Measurements from ENCODE around the gene PRR20G. TPM values are rescaled to one million over a fixed set of nuclear protein-coding genes. Genes with fewer than 3 reads are reported as not detected.

PRR20G gene
- total RNA-seq, 2 experiments from 2014 or later, result not detected

DNA sequence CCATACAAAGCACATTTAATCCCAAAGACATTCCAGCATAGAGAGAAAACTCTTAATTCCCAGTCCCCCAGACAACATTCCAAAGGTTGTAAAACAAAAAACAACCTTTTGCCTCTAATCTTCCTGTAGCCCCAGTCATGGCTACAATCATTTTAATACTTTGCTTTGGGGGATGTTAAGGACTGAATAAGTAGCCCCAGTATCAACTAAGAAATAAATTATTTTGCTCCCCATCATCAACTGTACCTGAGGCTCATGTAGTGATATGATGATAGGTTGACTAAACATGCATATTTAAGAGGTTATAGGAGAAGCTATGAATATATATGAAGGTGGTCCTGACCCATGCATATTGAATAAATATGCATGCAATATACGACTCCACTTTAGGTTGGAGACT is 40.6 kb downstream of the PRR20G start:
- ChIA-PET POLR2A (no interaction called here), CTCF (no interaction called here)
- H3K9me3 ChIP-seq (ENCODE audit: control insufficient read depth in 1 of 2, insufficient read depth in 1 of 2, low read length in 2 of 2), result peaks cover 8 to 48% of the 10 kb centered on the region in 2 experiments
- Mint-ChIP-seq H3K4me3 (no peak overlapping the region), H3K36me3 (ENCODE audit: low read depth) (peaks cover 2% of the 10 kb centered on the region), H3K27me3 (peaks cover 3% of the 10 kb centered on the region), H3K9me3 (peaks cover 29% of the 10 kb centered on the region), H3K4me1 (ENCODE audit: low read depth) (no peaks in the 10 kb centered on the region), H3K27ac (no peak overlapping the region)
- no peak overlapping the region for H3K27ac ChIP-seq (ENCODE audit: low read depth in 1 of 2, low read length in 2 of 2)
- intact Hi-C loops (cut with DNase I, micrococcal nuclease), result no loop called here
- TF ChIP-seq CTCF (IDR thresholded peaks at IDR 0.05), result no peak
- H3K4me3 ChIP-seq (ENCODE audit: low read length), result no peak overlapping the region
- no peak for DNase-seq
- H3K36me3 ChIP-seq (ENCODE audit: insufficient read depth, low read length), result no peaks in the 10 kb centered on the region
- no peak for ATAC-seq (ENCODE audit: poor library complexity)
- H3K27me3 ChIP-seq (ENCODE audit: control insufficient read depth in 1 of 2, insufficient read depth in 2 of 2, low read length in 2 of 2), result no peaks in the 10 kb centered on the region
- no peaks in the 10 kb centered on the region for H3K4me1 ChIP-seq (ENCODE audit: insufficient read depth, low read length)

DNA sequence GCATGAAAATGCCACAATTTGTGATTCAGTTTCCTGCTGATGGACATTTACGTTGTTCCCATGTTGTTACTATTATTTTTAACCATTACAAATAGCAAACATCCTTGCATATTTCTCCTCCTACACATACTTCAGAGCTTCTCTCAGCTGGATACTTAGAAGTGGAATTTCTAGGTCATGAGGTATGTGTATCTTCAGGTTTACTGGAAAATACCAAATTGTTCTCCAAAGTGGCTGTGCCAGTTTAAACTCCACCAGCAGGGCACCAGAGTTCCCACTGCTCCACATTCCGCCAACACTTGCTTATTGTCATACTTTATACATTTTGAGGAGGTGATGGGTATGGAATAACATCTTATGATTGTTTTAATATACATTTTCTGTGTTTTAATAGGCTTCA is 49.2 kb downstream of the PRR20G start:
- H3K9me3 Mint-ChIP-seq, result peaks cover 15% of the 10 kb centered on the region
- no peak for DNase-seq
- Histone ChIP-seq H3K27ac (ENCODE audit: low read depth in 1 of 2, low read length in 2 of 2) (no peak overlapping the region), H3K4me3 (ENCODE audit: low read length) (no peak overlapping the region), H3K36me3 (ENCODE audit: insufficient read depth, low read length) (no peaks in the 10 kb centered on the region), H3K4me1 (ENCODE audit: insufficient read depth, low read length) (no peaks in the 10 kb centered on the region), H3K9me3 (ENCODE audit: control insufficient read depth in 1 of 2, insufficient read depth in 1 of 2, low read length in 2 of 2) (peaks cover 6 to 8% of the 10 kb centered on the region in 2 experiments), H3K27me3 (ENCODE audit: control insufficient read depth in 1 of 2, insufficient read depth in 2 of 2, low read length in 2 of 2) (peaks cover 0 to 6% of the 10 kb centered on the region in 2 experiments)
- H3K27me3 Mint-ChIP-seq, result peaks cover 15% of the 10 kb centered on the region
- intact Hi-C loops (cut with DNase I, micrococcal nuclease), result no loop called here
- TF ChIP-seq CTCF (IDR thresholded peaks at IDR 0.05), result no peak
- H3K4me3 Mint-ChIP-seq, result no peak overlapping the region
- ChIA-PET POLR2A (interaction anchor here (0.6 kb wide), 1 partner anchor 676 kb away, joined by 3 read pairs; no protein-coding TSS in a partner anchor), CTCF (no interaction called here)
- no peaks in the 10 kb centered on the region for H3K4me1 Mint-ChIP-seq (ENCODE audit: low read depth)
- H3K27ac Mint-ChIP-seq, result no peak overlapping the region
- H3K36me3 Mint-ChIP-seq (ENCODE audit: low read depth), result peaks cover 13% of the 10 kb centered on the region
- no peak for ATAC-seq (ENCODE audit: poor library complexity)

DNA sequence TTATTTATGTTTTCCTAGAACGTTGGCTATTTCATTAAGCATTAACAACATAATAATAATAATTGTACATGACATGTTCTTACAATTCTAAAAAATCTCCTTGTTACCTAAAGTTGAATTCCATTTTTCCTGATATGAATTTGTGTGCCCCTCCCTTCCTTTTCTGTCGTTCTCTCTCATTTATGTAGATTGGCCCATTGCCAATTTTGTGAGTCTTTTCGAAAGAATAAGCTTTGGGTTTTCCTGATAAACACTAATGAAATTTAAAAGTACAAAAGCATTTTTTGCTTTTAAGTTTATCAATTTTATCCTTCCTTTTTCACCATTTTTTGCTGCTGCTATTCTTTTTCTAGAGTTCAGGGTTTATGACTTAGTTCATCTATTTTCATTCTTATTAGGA is 50.0 kb downstream of the PRR20G start:
- intact Hi-C loops (cut with DNase I, micrococcal nuclease), result no loop called here
- no peak overlapping the region for H3K27ac Mint-ChIP-seq

More for the DNA sequence above, 50.0 kb downstream of the PRR20G start:
- DNase-seq (no peak), ATAC-seq (ENCODE audit: poor library complexity) (no peak)
- no peaks in the 10 kb centered on the region for H3K4me1 Mint-ChIP-seq (ENCODE audit: low read depth)
- no peak for TF ChIP-seq CTCF (IDR thresholded peaks at IDR 0.05)
- H3K27me3 Mint-ChIP-seq, result peaks cover 15% of the 10 kb centered on the region
- H3K4me3 Mint-ChIP-seq, result no peak overlapping the region
- POLR2A ChIA-PET, result no interaction called here
- Histone ChIP-seq H3K9me3 (ENCODE audit: control insufficient read depth in 1 of 2, insufficient read depth in 1 of 2, low read length in 2 of 2) (peaks cover 7 to 13% of the 10 kb centered on the region in 2 experiments), H3K27me3 (ENCODE audit: control insufficient read depth in 1 of 2, insufficient read depth in 2 of 2, low read length in 2 of 2) (peaks cover 0 to 6% of the 10 kb centered on the region in 2 experiments), H3K4me3 (ENCODE audit: low read length) (no peak overlapping the region), H3K27ac (ENCODE audit: low read depth in 1 of 2, low read length in 2 of 2) (no peak overlapping the region), H3K4me1 (ENCODE audit: insufficient read depth, low read length) (no peaks in the 10 kb centered on the region), H3K36me3 (ENCODE audit: insufficient read depth, low read length) (no peaks in the 10 kb centered on the region)
- peaks cover 13% of the 10 kb centered on the region for H3K9me3 Mint-ChIP-seq
- peaks cover 13% of the 10 kb centered on the region for H3K36me3 Mint-ChIP-seq (ENCODE audit: low read depth)
- CTCF ChIA-PET, result no interaction called here
